Dermis blood vessel endothelial cell (primary cell): ENCODE results near the gene NUS1. TPM values are rescaled to one million over a fixed set of nuclear protein-coding genes. Genes with fewer than 3 reads are reported as not detected.
"Not testable (repeated sequence)": the region's sequence is repeated elsewhere in the genome, so short reads cannot be mapped to it uniquely, and the experiment has no call there.

Experiments used
- DNase-seq: peaks from one replicate; pipeline ENCODE4 v3.0.0; 2010
- total RNA-seq: library from RNA; depleted of rRNA; stranded (reverse); fragments of >200 nt; gene quantifications from 2 replicates; pipeline ENCODE4 v1.2.3, GENCODE V29; 2014

NUS1 gene
- total RNA-seq = 12.4 and 22.2 TPM in 2 replicates

DNA sequence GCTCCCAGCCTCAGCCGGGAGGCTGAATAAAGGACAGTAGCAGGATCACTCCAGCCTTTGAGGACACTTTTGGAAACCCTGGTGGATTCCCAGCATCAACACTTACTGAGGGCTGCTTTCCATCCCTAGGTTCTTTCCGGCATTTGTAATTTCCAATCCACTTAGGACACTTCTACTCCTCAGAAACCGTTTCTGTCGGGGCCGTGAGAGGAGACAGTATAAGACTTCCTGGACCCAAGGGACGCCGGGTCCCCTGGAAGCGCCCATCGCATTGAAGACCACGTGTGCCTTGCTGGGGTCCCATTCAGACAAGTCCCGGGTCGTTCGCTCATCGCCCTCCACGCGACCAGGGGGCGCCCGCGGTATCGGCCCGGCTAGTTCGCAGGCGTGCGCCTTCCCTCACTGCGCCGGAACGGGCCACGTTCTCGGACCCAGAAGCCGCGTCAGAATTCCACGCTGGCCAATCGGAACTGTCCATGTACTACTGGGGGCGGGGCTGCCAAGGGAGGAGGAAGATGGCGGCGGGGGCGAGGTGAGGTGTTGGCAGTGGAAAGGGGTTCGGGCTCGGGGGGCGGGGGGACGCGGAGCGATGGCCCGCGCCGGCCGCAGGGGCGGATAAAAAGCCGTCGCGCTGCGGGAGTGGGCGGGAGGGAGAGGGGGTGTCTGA, at the start of gene NUS1:
Gene NUS1 (plus strand): TSS at position 479 of the 667 bp plus-strand sequence. CDS start 202 bp downstream, outside the sequence.
- DNase-seq = peak; percentile 99

DNA sequence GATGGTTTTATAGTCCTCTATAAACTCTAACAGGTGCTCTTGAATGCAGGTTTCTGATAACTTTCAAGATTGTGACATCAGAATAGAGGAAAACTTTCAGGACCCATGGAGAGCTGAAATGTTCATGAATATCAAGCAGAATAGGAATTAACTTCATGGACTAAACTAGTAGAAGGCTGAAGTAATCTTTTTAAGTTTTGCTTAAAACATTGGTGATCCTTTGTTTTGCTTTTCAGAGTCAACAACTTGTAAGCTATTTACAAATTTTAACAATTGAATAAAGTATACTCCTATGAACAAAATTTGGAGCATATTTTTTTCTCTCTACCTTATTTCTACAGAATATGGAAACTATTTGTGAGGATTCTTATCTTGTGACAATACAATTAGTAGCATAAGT, 47.7 kb upstream of the NUS1 start:
- no peak for DNase-seq

DNA sequence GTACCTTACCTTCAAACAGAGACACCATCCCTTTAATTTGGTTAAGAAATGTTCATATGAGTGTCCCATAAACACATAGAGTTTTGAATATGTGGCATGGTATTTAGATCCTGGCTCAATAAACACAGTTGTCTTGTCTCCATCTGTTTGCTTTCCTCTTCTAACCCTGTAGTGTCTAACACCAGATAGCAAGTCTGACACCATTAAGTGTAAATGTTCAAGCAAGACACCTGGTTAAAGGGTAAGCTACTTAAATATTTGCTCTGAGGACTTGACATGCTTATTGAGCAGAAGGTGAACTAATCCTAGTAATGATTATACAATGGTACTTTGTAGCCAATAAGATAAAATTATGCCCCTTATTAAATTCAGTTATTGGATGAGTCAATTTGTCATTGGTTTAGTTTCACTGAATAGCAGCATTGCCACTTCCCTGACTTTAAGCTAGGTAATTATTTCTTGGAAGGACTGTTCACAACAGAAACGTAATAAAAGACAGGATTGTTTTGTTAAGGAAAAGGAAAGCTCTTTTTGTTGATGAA, 46.1 kb upstream of the NUS1 start:
- DNase-seq = no peak

DNA sequence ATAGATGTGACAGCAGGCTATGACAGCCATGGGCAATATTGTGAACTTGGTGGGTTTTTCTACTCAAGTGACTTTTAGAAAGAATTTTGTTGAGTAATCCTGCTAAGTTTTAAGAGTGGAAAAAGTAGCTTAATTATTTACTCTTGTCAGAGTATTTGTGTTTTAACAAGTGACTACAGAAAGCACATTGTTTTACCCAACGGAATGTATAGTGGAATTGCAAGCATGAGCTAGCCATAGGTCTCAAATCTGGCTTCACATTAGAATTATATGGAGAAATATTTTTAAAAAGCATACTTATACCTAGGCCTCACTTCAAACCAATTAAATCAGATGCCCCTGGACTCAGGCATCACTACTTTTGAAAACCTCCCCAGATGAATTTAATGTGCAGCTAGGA, 37.5 kb upstream of the NUS1 start:
- no peak for DNase-seq

DNA sequence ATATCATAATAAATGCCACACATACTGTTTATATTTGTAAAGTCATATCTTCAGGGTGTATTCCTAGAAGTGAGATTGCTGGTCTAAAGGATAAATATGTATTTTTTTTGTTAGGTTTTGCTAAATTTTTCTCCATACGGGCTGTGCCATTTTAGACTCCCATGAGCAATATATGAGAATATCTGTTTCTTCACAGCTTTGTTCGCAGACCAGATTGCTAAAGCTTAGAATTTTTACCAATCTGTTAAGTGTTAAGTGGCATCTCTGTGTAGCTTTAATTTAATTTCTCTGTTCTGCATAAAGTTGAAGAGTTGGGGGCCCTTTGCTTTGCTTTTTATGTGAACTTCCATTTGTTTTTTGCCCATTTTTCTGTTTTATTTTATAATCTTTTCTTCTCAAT, 32.3 kb upstream of the NUS1 start:
- DNase-seq = no peak

DNA sequence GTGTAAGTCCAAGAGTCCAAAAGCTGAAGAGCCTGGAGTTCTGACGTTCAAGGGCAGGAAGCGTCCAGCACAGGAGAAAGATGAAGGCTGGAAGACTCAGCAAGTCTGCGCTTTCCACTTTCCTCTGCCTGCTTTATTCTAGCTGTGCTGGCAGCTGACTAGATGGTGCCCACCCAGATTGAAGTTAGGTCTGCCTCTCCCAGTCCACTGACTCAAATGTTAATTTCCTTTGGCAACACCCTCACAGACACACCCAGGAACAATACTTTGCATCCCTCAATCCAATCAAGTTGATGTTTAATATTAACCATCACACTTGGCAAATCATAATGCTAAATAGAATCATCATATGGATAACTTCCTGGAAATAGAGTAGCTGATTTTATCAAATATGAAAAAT, 23.3 kb upstream of the NUS1 start:
- DNase-seq = not testable (repeated sequence)

DNA sequence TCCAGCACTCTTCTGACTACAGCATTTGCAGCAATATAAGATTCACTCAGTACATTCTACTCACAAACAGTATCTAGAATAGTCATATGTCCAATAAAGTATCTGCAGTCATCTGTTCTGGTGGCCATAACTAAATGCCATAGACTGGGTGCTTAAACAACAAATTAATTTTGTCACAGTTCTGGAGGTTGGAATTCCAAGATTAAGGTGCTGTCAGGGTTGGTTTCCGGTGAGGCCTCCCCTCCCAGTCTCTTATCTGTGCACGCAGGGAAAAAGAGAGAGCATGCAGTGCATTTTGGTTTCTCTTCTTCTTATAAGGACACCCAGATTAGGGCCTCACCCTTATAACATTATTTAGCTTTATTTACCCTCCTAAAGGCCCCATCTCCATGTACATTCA, 21.3 kb upstream of the NUS1 start:
- DNase-seq = no peak

DNA sequence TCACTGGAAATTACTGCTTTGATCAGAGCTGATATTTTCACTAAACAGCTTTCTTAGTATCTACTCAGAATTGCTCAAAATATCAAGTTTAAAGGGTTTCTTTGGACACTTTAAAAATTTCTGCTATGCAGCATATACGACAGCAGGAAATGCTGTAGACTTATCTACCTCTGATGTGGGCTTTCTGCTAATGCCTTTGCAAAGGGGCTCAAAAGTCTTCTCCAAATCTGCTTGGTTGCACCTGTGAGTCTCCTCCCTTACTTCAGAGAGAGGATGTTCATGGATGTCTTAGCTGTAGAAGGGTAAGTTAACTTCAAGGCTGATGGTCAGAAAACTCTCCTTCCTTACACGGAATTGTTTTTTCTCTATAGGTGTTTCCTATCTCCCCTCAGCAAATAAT, 19.9 kb upstream of the NUS1 start:
- no peak for DNase-seq

DNA sequence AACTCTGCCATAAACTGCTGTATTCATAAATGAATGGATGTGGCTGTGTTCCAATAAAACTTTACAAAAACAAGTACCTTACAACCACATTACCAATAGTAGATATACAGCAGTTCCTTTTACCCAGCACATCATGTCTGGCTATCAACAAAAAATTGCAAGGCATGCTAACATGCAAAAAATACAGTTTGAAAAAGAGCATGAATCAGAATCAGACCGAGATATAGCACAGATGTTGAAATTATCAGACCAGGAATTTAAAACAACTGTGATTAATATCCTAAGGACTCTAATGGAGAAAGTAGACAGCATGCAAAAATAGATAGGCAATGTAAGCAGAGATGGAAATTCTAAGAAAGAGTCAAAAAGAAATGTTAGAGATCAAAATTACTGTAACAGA, 8.4 kb upstream of the NUS1 start:
- DNase-seq = no peak

DNA sequence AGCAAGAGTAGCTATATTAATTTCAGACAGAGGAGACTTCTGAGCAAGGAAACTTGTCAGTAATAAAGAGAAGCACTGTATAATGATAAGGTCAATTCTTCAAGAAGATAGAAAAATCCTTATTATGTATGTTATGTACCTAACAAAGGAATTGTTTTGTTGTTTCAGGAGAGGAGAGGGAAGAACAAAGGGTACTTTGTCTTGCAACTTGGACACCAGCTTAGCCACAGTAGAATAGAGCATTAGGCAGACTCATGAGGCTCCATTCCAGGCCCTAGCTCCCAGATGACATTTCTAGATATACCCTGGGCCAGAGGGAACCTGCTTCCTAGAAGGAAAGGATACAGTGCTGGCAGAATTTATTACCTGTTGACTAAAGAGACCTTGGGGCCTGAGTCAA, 6.5 kb upstream of the NUS1 start:
- DNase-seq = no peak

DNA sequence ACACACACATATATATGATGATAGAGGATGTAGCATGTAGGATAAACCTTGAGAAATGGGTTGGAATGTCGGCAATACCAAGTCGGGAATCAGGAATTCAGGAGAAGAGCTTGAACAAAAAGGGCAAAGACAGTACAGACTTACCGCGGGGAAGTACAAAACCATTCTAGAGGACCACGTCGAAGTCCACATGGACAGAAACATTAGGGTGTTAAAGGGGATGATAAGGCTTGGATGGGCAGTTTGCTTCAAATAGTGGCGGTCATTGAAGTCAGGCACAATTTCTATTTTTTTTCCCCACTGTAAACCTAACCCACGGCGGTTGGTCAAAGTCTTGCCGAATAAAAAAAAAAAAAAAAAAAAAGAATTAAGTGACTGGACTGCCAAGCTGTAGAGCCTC, 766 bp upstream of the NUS1 start:
- DNase-seq = no peak

DNA sequence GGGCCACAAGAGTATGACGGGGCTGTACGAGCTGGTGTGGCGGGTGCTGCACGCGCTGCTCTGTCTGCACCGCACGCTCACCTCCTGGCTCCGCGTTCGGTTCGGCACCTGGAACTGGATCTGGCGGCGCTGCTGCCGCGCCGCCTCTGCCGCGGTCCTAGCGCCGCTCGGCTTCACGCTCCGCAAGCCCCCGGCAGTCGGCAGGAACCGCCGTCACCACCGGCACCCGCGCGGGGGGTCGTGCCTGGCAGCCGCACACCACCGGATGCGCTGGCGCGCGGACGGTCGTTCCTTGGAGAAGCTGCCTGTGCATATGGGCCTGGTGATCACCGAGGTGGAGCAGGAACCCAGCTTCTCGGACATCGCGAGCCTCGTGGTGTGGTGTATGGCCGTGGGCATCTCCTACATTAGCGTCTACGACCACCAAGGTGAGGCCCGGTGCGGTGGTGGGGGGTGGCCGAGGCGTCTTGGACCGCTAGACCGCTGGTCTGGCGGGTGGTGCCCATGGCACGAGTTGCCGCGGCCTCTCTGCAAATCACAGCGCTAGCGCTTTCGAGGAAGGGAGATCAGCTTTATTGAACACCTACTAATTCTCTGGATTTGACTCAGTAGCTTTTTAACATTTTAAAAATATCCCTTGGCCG, 511 bp downstream of the NUS1 start:
- peak; percentile 24 for DNase-seq

DNA sequence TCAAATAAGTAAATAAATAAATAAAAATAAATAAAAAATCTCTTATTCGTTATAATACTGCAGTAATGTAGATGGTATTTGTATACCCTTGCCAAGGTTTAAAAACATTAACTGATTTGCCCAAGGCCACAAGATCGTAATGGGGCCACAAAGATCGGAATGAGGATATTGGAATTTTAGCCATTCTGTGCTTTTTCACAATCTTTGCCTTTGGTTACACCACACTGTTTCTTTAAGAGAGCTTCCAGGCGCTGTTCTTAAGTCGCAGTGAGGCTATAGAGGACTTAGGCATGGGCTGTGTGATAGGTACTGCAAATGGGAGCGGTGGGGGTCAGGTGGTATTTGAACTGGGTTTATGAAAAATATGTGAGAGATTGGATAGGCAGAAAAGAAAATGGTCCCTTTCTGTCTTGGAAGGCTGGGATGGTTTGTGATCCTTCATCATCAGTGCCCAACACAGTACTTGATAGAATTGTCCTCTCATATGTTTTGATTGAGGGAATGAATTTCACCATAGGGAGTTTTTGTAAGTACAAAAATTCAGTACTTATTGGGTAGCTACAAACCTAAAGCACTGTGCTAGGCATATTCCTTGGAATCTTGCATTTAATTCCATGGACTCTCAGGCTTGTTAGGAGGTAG, 1.4 kb downstream of the NUS1 start:
- DNase-seq = peak; percentile 2

DNA sequence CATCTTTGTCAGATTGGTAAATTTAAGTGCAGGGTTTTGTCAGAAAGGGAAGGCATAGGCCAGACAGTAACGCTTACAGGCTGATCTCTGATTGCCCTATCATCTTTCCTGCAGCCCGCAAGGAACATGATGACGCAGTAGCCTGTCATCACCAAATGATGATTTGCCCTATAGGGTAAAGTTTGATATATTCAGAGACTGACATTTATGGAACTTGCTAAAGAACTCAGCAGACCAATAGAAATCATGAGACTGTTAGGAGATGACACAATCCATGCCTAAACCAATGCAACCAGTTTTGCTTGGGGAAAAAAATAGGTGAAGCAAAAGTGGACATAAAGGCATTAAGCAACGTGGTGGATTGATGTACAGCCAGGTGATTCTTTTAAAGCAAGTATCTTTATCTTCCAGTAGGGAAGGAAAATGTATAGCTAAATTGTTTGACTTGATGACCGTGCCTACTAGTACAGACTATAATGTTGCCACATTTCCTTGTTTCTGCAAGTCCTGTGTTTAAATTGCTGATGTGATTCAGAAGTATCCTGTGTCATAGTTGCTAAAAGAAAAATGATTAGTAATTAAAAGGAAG, 2.4 kb downstream of the NUS1 start:
- peak; percentile 17 for DNase-seq

DNA sequence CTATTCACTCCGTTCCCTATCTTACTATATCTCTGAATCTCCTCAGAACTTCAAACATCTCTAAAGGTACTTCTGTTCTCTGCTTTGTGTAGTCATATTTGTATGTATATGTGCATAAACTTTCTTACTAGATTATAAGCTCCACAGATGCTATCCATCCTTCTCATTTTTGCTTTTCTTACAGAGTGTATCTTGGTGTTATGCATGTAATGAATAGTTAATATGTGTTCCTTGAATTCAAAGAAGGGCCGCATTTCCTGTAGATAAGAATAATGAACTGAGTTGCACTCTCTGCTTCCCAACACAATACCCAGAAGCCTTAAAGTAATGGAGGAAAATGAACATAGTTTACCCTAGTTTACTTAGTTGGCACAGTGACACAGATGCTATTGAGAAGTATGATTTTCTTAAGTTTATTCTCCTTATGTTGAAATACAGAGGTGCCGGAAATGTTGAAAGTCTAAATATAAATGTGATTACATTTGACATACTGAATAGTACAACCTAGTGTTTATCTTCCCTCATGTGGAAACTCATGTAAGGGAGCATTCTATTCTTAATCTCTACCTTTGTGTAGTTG, 6.0 kb downstream of the NUS1 start:
- peak; percentile 51 for DNase-seq

DNA sequence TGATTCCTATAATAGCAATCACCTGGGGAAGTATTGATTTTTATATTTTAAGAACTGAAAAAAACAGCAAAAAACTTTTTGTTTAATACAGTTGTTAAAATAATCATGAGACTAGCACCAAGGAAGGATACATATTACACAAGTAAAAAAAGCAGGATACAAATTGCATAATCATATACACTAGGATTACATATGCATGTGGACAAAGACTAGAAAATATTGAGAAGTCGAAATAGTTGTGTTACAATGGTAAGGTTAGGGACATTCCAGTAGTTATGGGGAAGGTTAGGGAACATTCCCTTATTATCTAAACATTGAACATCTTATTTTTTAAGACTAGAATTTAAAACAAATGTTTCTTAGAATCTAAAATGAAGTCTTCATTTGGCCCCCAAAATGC, 9.5 kb downstream of the NUS1 start:
- DNase-seq = no peak

DNA sequence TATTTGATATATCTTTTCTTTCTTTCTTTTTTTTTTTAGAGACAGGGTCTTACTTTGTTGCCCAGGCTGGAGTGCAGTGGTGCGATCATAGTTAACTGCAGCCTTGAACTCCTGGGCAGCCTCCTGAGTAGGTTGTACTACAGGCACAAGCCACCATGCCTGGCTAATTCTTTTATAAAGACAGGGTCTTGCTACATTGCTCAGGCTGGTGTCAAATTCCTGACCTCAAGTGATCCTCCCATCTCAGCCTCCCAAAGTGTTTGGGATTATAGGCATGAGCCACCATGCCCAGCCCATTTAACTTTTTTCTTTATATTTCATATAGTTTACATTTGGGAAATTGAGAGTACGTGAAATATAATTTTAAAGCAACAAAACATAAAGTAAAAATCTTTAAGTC, 10.1 kb downstream of the NUS1 start:
- DNase-seq = no peak

DNA sequence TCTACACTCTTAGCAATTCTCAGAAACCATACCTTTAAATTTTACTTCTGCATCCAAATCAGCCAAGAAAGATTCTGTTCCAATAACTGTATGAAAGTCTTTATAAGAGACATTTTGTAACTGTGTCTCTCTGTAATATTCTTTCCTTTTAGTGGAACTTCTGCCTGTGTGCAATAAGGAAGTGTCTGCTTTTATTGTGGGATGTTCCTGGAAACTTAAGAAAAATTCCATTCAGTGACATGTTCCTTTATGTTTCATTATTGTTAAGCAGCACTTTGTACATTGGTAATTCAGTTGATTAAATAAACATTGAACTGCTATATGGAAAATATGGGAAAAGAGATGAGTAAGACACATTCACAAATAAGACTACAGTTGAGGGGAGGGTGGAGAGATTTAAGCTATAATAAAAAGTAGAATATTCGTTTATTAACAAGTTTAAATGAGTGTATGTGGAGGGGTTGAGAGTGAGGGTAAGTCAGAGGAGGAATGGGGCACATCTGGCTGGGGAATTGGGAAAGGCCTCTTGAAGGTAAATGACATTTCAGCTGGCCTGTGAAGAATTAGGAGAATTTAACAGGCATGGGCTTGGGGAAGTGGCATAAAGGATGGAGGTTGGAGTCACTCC, 11.9 kb downstream of the NUS1 start:
- no peak for DNase-seq

DNA sequence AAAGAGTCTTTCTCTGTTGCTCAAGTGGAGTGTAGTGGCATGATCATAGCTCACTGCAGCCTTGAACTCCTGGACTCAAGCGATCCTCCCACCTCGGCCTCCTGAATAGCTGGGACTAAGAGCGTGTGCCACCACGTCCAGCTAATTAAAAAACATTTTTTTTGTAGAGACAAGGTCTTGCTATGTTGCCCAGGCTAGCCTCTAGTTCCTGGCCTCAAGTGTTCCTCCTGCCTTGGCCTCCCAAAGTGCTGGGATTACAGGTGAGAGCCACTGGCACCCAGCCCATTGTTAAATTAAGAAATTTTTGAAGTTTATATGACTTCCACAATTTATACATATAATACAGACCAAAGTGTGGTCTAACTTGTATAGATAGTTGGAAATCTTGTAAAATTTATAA, 14.3 kb downstream of the NUS1 start:
- not testable (repeated sequence) for DNase-seq

DNA sequence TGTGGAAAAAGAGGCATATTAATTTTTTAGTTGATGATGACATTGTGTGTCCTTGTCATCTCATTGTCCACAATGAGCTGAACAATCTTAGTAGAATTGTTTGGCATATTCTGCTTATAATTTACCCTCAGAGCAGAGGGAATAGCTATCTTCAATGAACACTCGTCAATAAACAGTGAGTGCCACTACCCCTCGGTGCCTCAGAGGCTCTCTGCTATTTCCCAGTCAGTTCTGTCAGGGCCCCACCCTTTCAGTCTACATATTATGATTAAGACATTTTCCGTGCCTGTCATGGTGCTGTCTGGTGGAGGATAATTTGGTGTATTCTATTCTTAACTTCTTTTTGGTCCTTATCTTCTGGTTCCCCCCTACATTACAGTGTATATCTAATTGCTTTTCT, 31.2 kb downstream of the NUS1 start:
- DNase-seq = no peak

DNA sequence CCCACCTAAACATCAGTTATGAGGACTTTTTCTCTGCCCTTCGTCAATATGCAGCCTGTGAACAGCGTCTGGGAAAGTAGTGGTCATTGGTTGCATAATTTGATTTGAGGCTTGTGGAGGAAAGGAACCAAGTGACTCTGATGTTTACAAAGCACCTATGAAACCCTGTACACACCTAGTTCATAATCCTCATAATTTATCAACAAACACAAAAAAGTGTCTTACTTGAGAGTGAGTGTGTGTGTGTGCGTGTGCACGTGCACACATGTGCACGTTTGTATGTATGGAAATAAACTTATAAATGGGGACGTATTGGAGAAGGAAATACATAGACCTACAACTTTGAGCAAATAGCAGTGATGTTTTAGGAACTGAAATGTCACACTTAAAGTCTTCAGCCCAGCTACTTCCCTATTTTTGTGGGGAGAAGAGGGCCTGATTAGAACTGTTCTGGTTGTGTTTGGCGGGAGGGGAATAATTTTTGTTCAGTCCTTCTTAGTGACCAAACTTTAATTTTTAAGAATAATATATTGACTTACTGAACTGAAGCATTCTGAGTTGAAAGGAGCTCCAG, 31.8 kb downstream of the NUS1 start:
- DNase-seq = not testable (repeated sequence)

DNA sequence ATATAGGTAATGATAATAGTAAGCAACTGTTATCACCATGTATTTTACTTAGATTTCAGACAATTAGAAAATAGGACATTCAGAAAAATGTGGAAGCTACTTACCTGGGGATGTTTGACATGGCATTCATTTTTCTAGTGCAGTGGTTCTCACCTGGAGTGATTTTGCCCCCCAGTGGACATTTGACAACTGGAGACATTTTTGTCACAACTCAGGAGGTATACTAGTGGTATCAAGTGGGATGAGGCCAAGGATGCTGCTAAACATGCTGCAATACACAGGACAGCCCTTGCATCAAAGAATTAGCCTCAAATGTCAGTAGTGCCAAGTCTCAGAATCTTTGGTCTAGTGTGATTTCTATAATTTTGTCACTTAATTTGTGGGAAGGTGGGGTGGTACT, 36.1 kb downstream of the NUS1 start:
- peak; percentile 14 for DNase-seq
